ENCODE results near the gene FGFR2. TPM values are rescaled to one million over a fixed set of nuclear protein-coding genes. Genes with fewer than 3 reads are reported as not detected.

The FGFR2 gene
- polyA plus RNA-seq, 3 donors: 86.5 to 134 (median 104) TPM

- DNase-seq (ENCODE audit: extremely low read depth in 1 of 11, low read depth in 9 of 11, low spot score in 4 of 11): no peak
Observed at GRCh38 chr10:121614613-121615434, 16.6 kb upstream of the FGFR2 start.

- DNase-seq (ENCODE audit: extremely low read depth in 1 of 11, low read depth in 9 of 11, low spot score in 4 of 11): no peak
Observed at GRCh38 chr10:121613456-121613855, 15.2 kb upstream of the FGFR2 start.

GRCh38 chr10:121611393-121612159 lies 13.3 kb upstream of the FGFR2 start:
- no peak for DNase-seq (ENCODE audit: extremely low read depth in 1 of 11, low read depth in 9 of 11, low spot score in 4 of 11)

- DNase-seq (ENCODE audit: extremely low read depth in 1 of 11, low read depth in 9 of 11, low spot score in 4 of 11): no peak
Observed at GRCh38 chr10:121610798-121611323, 12.6 kb upstream of the FGFR2 start.

- DNase-seq (ENCODE audit: extremely low read depth in 1 of 11, low read depth in 9 of 11, low spot score in 4 of 11): no peak
Observed at GRCh38 chr10:121609426-121610380, 11.5 kb upstream of the FGFR2 start.

- DNase-seq (ENCODE audit: extremely low read depth in 1 of 11, low read depth in 9 of 11, low spot score in 4 of 11): peak in 4 of 11 donors; percentile 52 to 62 (median 56)
Observed at GRCh38 chr10:121608469-121609190, 10.4 kb upstream of the FGFR2 start.

- DNase-seq (ENCODE audit: extremely low read depth in 1 of 11, low read depth in 9 of 11, low spot score in 4 of 11): no peak
Observed at GRCh38 chr10:121607310-121608055, 9.2 kb upstream of the FGFR2 start.

GRCh38 chr10:121605708-121606107 lies 7.5 kb upstream of the FGFR2 start:
- DNase-seq (ENCODE audit: extremely low read depth in 1 of 11, low read depth in 9 of 11, low spot score in 4 of 11): no peak

- DNase-seq (ENCODE audit: extremely low read depth in 1 of 11, low read depth in 9 of 11, low spot score in 4 of 11): no peak
Observed at GRCh38 chr10:121601458-121601857, 3.2 kb upstream of the FGFR2 start.

- no peak for DNase-seq (ENCODE audit: extremely low read depth in 1 of 11, low read depth in 9 of 11, low spot score in 4 of 11)
Observed at GRCh38 chr10:121600611-121601010, 2.4 kb upstream of the FGFR2 start.

GRCh38 chr10:121599947-121600346 lies 1.7 kb upstream of the FGFR2 start:
- no peak for DNase-seq (ENCODE audit: extremely low read depth in 1 of 11, low read depth in 9 of 11, low spot score in 4 of 11)

GRCh38 chr10:121597504-121598262 lies 561 bp downstream of the FGFR2 start:
- DNase-seq (ENCODE audit: extremely low read depth in 1 of 11, low read depth in 9 of 11, low spot score in 4 of 11): no peak

GRCh38 chr10:121596689-121597503 lies 1.3 kb downstream of the FGFR2 start:
- peak in 5 of 11 donors; percentile 61 to 72 (median 67) for DNase-seq (ENCODE audit: extremely low read depth in 1 of 11, low read depth in 9 of 11, low spot score in 4 of 11)

GRCh38 chr10:121595806-121596688 lies 2.2 kb downstream of the FGFR2 start:
- DNase-seq (ENCODE audit: extremely low read depth in 1 of 11, low read depth in 9 of 11, low spot score in 4 of 11): peak in 1 of 11 donors; percentile 60

- DNase-seq (ENCODE audit: extremely low read depth in 1 of 11, low read depth in 9 of 11, low spot score in 4 of 11): no peak
Observed at GRCh38 chr10:121595351-121595805, 2.9 kb downstream of the FGFR2 start.
